GM19468 (cell line): Measurements from ENCODE around the gene SGCG.
"Not testable (repeated sequence)": the region's sequence is repeated elsewhere in the genome, so short reads cannot be mapped to it uniquely, and the experiment has no call there.

ENCODE experiments used
- ATAC-seq: cut with Tn5 transposase; IDR thresholded peaks from one replicate; pipeline ENCODE4 v1.9.1; 2021; ENCODE audit warnings: mild to moderate bottlenecking, moderate library complexity, moderate number of reproducible peaks; ENCODE audit not compliant: unreplicated experiment; ENCODE audit errors: extremely low read depth

The SGCG gene

GRCh38 chr13:23203516-23203915, 22.7 kb downstream of the SGCG start:
- no peak for ATAC-seq

- ATAC-seq, result no peak
Observed at GRCh38 chr13:23205807-23206206, 25.0 kb downstream of the SGCG start.

- no peak for ATAC-seq
Observed at GRCh38 chr13:23212671-23213070, 31.9 kb downstream of the SGCG start.

- ATAC-seq, result no peak
Observed at GRCh38 chr13:23231241-23231640, 50.5 kb downstream of the SGCG start.

GRCh38 chr13:23235994-23236393, 55.2 kb downstream of the SGCG start:
- no peak for ATAC-seq

GRCh38 chr13:23243066-23243465, 62.3 kb downstream of the SGCG start:
- no peak for ATAC-seq

GRCh38 chr13:23248410-23248809, 67.6 kb downstream of the SGCG start:
- ATAC-seq, result not testable (repeated sequence)

- no peak for ATAC-seq
Observed at GRCh38 chr13:23254506-23254905, 73.7 kb downstream of the SGCG start.

GRCh38 chr13:23267571-23267970, 86.8 kb downstream of the SGCG start:
- no peak for ATAC-seq

GRCh38 chr13:23268441-23268840, 87.7 kb downstream of the SGCG start:
- no peak for ATAC-seq

GRCh38 chr13:23271331-23271730, 90.6 kb downstream of the SGCG start:
- ATAC-seq, result no peak

GRCh38 chr13:23273498-23273897, 92.7 kb downstream of the SGCG start:
- ATAC-seq, result no peak

GRCh38 chr13:23279321-23279720, 98.5 kb downstream of the SGCG start:
- no peak for ATAC-seq

GRCh38 chr13:23288564-23288963, 107.8 kb downstream of the SGCG start:
- no peak for ATAC-seq

GRCh38 chr13:23288995-23289394, 108.2 kb downstream of the SGCG start:
- no peak for ATAC-seq

- ATAC-seq, result no peak
Observed at GRCh38 chr13:23289917-23290357, 109.2 kb downstream of the SGCG start.

GRCh38 chr13:23292586-23292985, 111.8 kb downstream of the SGCG start:
- ATAC-seq, result no peak

- not testable (repeated sequence) for ATAC-seq
Observed at GRCh38 chr13:23314837-23315236, 134.1 kb downstream of the SGCG start.

- no peak for ATAC-seq
Observed at GRCh38 chr13:23319883-23320224, 139.1 kb downstream of the SGCG start.

- no peak for ATAC-seq
Observed at GRCh38 chr13:23320926-23321534, 140.3 kb downstream of the SGCG start.

- no peak for ATAC-seq
Observed at GRCh38 chr13:23321535-23322241, 140.9 kb downstream of the SGCG start.
